Suppressor macrophage treated with lipopolysaccharide for 4 hours (primary cell): ENCODE results near the gene B3GALT4.
A peak's percentile ranks its signal among the peaks of the same experiment; 100 is the strongest.
"Not testable (repeated sequence)": the region's sequence is repeated elsewhere in the genome, so short reads cannot be mapped to it uniquely, and the experiment has no call there.

Experiments
- DNase-seq: peaks from one replicate; pipeline ENCODE4 v3.0.0-alpha.2; 2020

Gene B3GALT4

GRCh38 chr6:33276864-33277662 is at the start of gene B3GALT4:
B3GALT4 (plus strand) TSS chr6:33277123; CDS start chr6:33277420, 297 bp downstream.
- peak; percentile 72 for DNase-seq

GRCh38 chr6:33235221-33235634 is 41.7 kb upstream of the B3GALT4 start:
- DNase-seq, result no peak

- DNase-seq, result no peak
Observed at GRCh38 chr6:33236328-33236727, 40.6 kb upstream of the B3GALT4 start.

- no peak for DNase-seq
Observed at GRCh38 chr6:33236852-33237251, 40.1 kb upstream of the B3GALT4 start.

- no peak for DNase-seq
Observed at GRCh38 chr6:33237741-33238140, 39.2 kb upstream of the B3GALT4 start.

GRCh38 chr6:33241968-33242367 is 35.0 kb upstream of the B3GALT4 start:
- peak; percentile 29 for DNase-seq

GRCh38 chr6:33243476-33243875 is 33.4 kb upstream of the B3GALT4 start:
- no peak for DNase-seq

- DNase-seq, result peak; percentile 91
Observed at GRCh38 chr6:33247977-33248642, 28.8 kb upstream of the B3GALT4 start.

GRCh38 chr6:33248643-33248931 is 28.3 kb upstream of the B3GALT4 start:
- no peak for DNase-seq

GRCh38 chr6:33248932-33249731 is 27.8 kb upstream of the B3GALT4 start:
- peak; percentile 99 for DNase-seq

GRCh38 chr6:33249732-33250630 is 26.9 kb upstream of the B3GALT4 start:
- peak; percentile 44 for DNase-seq

- DNase-seq, result no peak
Observed at GRCh38 chr6:33250731-33251130, 26.2 kb upstream of the B3GALT4 start.

- no peak for DNase-seq
Observed at GRCh38 chr6:33251395-33252012, 25.4 kb upstream of the B3GALT4 start.

GRCh38 chr6:33252759-33253158 is 24.2 kb upstream of the B3GALT4 start:
- peak; percentile 35 for DNase-seq

- no peak for DNase-seq
Observed at GRCh38 chr6:33254591-33254990, 22.3 kb upstream of the B3GALT4 start.

- DNase-seq, result no peak
Observed at GRCh38 chr6:33259032-33259431, 17.9 kb upstream of the B3GALT4 start.

GRCh38 chr6:33262490-33262889 is 14.4 kb upstream of the B3GALT4 start:
- not testable (repeated sequence) for DNase-seq

GRCh38 chr6:33264015-33264414 is 12.9 kb upstream of the B3GALT4 start:
- no peak for DNase-seq

GRCh38 chr6:33271117-33271467 is 5.8 kb upstream of the B3GALT4 start:
- no peak for DNase-seq

- DNase-seq, result peak; percentile 99
Observed at GRCh38 chr6:33271468-33272274, 5.3 kb upstream of the B3GALT4 start, which contains the start of the genes RPS18 and VPS52. RPS18 (plus strand) TSS chr6:33272075; CDS start chr6:33272120, 45 bp downstream. VPS52 (minus strand) TSS chr6:33271876; CDS start chr6:33271675, 201 bp downstream.
